WERI-Rb-1 (cell line): ENCODE results near the gene RNF112.

Experiments
- DNase-seq: peaks from one replicate; pipeline ENCODE4 v3.0.0-alpha.2; 2020
- H3K27ac ChIP-seq: fragments of 250-450 bp; sonication (Bioruptor Pico); 2 replicates; pipeline ENCODE4 v1.5.1; 2020; ENCODE audit warnings: mild to moderate bottlenecking, moderate library complexity
- H3K27me3 ChIP-seq: fragments of 250-450 bp; sonication (Bioruptor Pico); 2 replicates; pipeline ENCODE4 v1.5.1; 2021; ENCODE audit warnings: mild to moderate bottlenecking, low read depth, moderate library complexity; ENCODE audit not compliant: insufficient read depth, severe bottlenecking
- H3K36me3 ChIP-seq: fragments of 250-450 bp; sonication (Bioruptor Pico); 2 replicates; pipeline ENCODE4 v1.5.1; 2020; ENCODE audit warnings: mild to moderate bottlenecking, moderate library complexity
- H3K4me3 ChIP-seq: 2 replicates; pipeline ENCODE4 v1.5.1; 2011; ENCODE audit warnings: low read depth, mild to moderate bottlenecking, control low read depth, low read length
- H3K9me3 ChIP-seq: fragments of 250-450 bp; sonication (Bioruptor Pico); 2 replicates; pipeline ENCODE4 v1.5.1; 2021; ENCODE audit warnings: mild to moderate bottlenecking, moderate library complexity; ENCODE audit not compliant: severe bottlenecking
- CTCF ChIP-seq: IDR thresholded peaks from 2 replicates; pipeline ENCODE4 v1.5.1; 2011; ENCODE audit warnings: low read depth, mild to moderate bottlenecking, control low read depth, inconsistent platforms, low read length

RNF112 gene

GRCh38 chr17:19386051-19386929, 24.7 kb upstream of the RNF112 start:
- Histone ChIP-seq H3K27ac (peak overlapping the region; percentile 99), H3K9me3 (no peaks in the 10 kb centered on the region), H3K4me3 (peak overlapping the region; percentile 55), H3K27me3 (no peaks in the 10 kb centered on the region), H3K36me3 (peaks cover 51% of the 10 kb centered on the region)
- TF ChIP-seq CTCF: no peak
- no peak for DNase-seq

GRCh38 chr17:19386974-19387920, 23.8 kb upstream of the RNF112 start, which contains the start of gene MFAP4:
Gene MFAP4 (minus strand): TSS chr17:19387190. CDS start chr17:19387155, 35 bp downstream.
- no peak for TF ChIP-seq CTCF
- H3K9me3 ChIP-seq: no peaks in the 10 kb centered on the region

GRCh38 chr17:19387921-19388521, 23.0 kb upstream of the RNF112 start:
- no peak overlapping the region for H3K4me3 ChIP-seq
- H3K36me3 ChIP-seq: peaks cover 33% of the 10 kb centered on the region
- no peak for TF ChIP-seq CTCF
- H3K9me3 ChIP-seq: no peaks in the 10 kb centered on the region
- H3K27ac ChIP-seq: peak overlapping the region; percentile 99
- DNase-seq: no peak
- H3K27me3 ChIP-seq: no peaks in the 10 kb centered on the region

More at GRCh38 chr17:19386974-19387920, 23.8 kb upstream of the RNF112 start, which contains the start of gene MFAP4:
- peaks cover 41% of the 10 kb centered on the region for H3K36me3 ChIP-seq
- no peaks in the 10 kb centered on the region for H3K27me3 ChIP-seq
- peak; percentile 95 for DNase-seq
- H3K4me3 ChIP-seq: peak within 1 kb of the TSS; percentile 55
- H3K27ac ChIP-seq: peak within 1 kb of the TSS; percentile 99

- TF ChIP-seq CTCF: no peak
- H3K9me3 ChIP-seq: no peaks in the 10 kb centered on the region
- H3K27ac ChIP-seq: peak overlapping the region; percentile 99
- H3K27me3 ChIP-seq: no peaks in the 10 kb centered on the region
- no peak overlapping the region for H3K4me3 ChIP-seq
- peaks cover 23% of the 10 kb centered on the region for H3K36me3 ChIP-seq
- DNase-seq: no peak
Observed at GRCh38 chr17:19388791-19389785, 21.9 kb upstream of the RNF112 start.

GRCh38 chr17:19390951-19391350, 20.1 kb upstream of the RNF112 start:
- no peak for TF ChIP-seq CTCF
- no peaks in the 10 kb centered on the region for H3K27me3 ChIP-seq
- H3K9me3 ChIP-seq: no peaks in the 10 kb centered on the region
- no peak for DNase-seq
- no peak overlapping the region for H3K27ac ChIP-seq
- H3K4me3 ChIP-seq: no peak overlapping the region
- H3K36me3 ChIP-seq: peaks cover 4% of the 10 kb centered on the region
